Measurements from ENCODE around the gene PIWIL1.

DNA sequence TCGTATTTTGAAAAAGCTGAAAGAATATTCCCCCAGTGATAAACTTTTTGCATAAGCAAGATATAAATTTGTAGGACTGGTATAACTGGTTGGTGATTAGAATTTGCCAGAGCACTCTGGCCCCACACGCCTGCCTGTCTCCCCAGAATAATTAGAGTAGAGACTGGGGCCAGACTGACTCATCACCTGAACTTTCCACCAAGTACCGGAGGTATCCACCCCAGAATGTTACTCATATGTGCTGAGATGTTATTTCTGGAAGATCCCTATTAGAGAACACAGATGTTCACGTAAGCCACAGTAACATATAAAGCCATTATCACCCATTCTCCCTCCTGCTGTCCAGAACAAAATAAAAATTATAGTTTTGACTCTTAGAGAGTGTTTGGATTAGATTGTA lies 49.5 kb upstream of the PIWIL1 start:
- TF ChIP-seq, protein P1, sequence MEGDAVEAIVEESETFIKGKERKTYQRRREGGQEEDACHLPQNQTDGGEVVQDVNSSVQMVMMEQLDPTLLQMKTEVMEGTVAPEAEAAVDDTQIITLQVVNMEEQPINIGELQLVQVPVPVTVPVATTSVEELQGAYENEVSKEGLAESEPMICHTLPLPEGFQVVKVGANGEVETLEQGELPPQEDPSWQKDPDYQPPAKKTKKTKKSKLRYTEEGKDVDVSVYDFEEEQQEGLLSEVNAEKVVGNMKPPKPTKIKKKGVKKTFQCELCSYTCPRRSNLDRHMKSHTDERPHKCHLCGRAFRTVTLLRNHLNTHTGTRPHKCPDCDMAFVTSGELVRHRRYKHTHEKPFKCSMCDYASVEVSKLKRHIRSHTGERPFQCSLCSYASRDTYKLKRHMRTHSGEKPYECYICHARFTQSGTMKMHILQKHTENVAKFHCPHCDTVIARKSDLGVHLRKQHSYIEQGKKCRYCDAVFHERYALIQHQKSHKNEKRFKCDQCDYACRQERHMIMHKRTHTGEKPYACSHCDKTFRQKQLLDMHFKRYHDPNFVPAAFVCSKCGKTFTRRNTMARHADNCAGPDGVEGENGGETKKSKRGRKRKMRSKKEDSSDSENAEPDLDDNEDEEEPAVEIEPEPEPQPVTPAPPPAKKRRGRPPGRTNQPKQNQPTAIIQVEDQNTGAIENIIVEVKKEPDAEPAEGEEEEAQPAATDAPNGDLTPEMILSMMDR (IDR thresholded peaks at IDR 0.05) = no peak
- TF ChIP-seq POLR2A (IDR thresholded peaks at IDR 0.05) = no peak
